HepG2 (cell line): ENCODE data around the gene SNRNP48. TPM values are rescaled to one million over a fixed set of nuclear protein-coding genes. Genes with fewer than 3 reads are reported as not detected.

ENCODE experiments used
- ETV5 ChIP-seq: IDR thresholded peaks from 2 replicates; pipeline ENCODE4 v1.6.1; 2018; ENCODE audit warnings: missing biosample characterization, missing genetic modification reagents, inconsistent platforms, borderline replicate concordance
- ETV6 ChIP-seq: sonication (generic); formaldehyde crosslinking; conservative IDR thresholded peaks from 2 replicates; pipeline ENCODE4 v1.4.0; 2020; ENCODE audit warnings: missing genetic modification reagents
- IKZF1 ChIP-seq: fragments of 450-650 bp; IDR thresholded peaks from 2 replicates; pipeline ENCODE4 v1.7.1; 2016
- ISL2 ChIP-seq: sonication (generic); formaldehyde crosslinking; IDR thresholded peaks from 2 replicates; pipeline ENCODE4 v1.5.0; 2020; ENCODE audit warnings: missing genetic modification reagents
- KDM5A ChIP-seq: fragments of 200-600 bp; sonication (generic); IDR thresholded peaks from 2 replicates; pipeline ENCODE4 v1.7.0; 2018; ENCODE audit warnings: antibody characterized with exemption, mild to moderate bottlenecking, low read length, borderline replicate concordance
- NR2F1 ChIP-seq, 2 experiments: fragments of 450-650 bp in 1 of 2; formaldehyde crosslinking in 1 of 2; IDR thresholded peaks; 2 replicates each; pipeline versions ENCODE4 v1.5.0 to v1.6.1; 2016 to 2020; ENCODE audit warnings: mild to moderate bottlenecking in 1 of 2, missing compliant biosample characterization in 1 of 2, missing genetic modification reagents in 1 of 2, moderate library complexity in 1 of 2
- RARA ChIP-seq: IDR thresholded peaks from 2 replicates; pipeline ENCODE4 v1.6.1; 2016; ENCODE audit warnings: missing genetic modification reagents, missing compliant biosample characterization
- RFX3 ChIP-seq: IDR thresholded peaks from 2 replicates; pipeline ENCODE4 v1.6.1; 2016; ENCODE audit warnings: missing biosample characterization, missing genetic modification reagents
- RFXANK ChIP-seq: IDR thresholded peaks from 2 replicates; pipeline ENCODE4 v1.6.1; 2016
- SMAD3 ChIP-seq: sonication (generic); formaldehyde crosslinking; IDR thresholded peaks from 2 replicates; pipeline ENCODE4 v1.4.0; 2020; ENCODE audit warnings: missing genetic modification reagents
- ZFP82 ChIP-seq: sonication (generic); formaldehyde crosslinking; IDR thresholded peaks from 2 replicates; pipeline ENCODE4 v1.5.1; 2020; ENCODE audit warnings: mild to moderate bottlenecking, missing genetic modification reagents, borderline replicate concordance
- ZNF260 ChIP-seq: sonication (generic); formaldehyde crosslinking; IDR thresholded peaks from 2 replicates; pipeline ENCODE4 v1.4.0; 2020; ENCODE audit warnings: missing genetic modification reagents, low read depth, mild to moderate bottlenecking, borderline replicate concordance
- ZNF263 ChIP-seq: sonication (generic); formaldehyde crosslinking; IDR thresholded peaks from 2 replicates; pipeline ENCODE4 v1.4.0; 2020; ENCODE audit warnings: missing genetic modification reagents
- ZNF33A ChIP-seq: sonication (generic); formaldehyde crosslinking; IDR thresholded peaks from 2 replicates; pipeline ENCODE4 v1.5.1; 2020; ENCODE audit warnings: missing genetic modification reagents, mild to moderate bottlenecking, moderate library complexity, borderline replicate concordance
- ZNF619 ChIP-seq: sonication (generic); formaldehyde crosslinking; IDR thresholded peaks from 2 replicates; pipeline ENCODE4 v1.4.0; 2020; ENCODE audit warnings: mild to moderate bottlenecking, missing genetic modification reagents
- ZNF747 ChIP-seq: sonication (generic); formaldehyde crosslinking; IDR thresholded peaks from 2 replicates; pipeline ENCODE4 v1.8.1; 2023; ENCODE audit warnings: missing genetic modification reagents, mild to moderate bottlenecking, borderline replicate concordance
- ZNF788 ChIP-seq: sonication (generic); formaldehyde crosslinking; IDR thresholded peaks from 2 replicates; pipeline ENCODE4 v1.5.0; 2020; ENCODE audit warnings: mild to moderate bottlenecking, missing genetic modification reagents, borderline replicate concordance
- polyA plus RNA-seq, 8 experiments: library from polyadenylated mRNA; depleted of rRNA in 3 of 8; stranded (reverse) in 7 of 8; unstranded in 1 of 8; fragments of >200 nt; fragmentation: Illumina TruSeq in 4 of 8; extraction: Trizol in 4 of 8; gene quantifications; 2 replicates each; pipeline versions ENCODE4 v1.2.1 to v1.2.3, GENCODE V29; 2011 to 2016; ENCODE audit warnings: low read depth in 4 of 8, missing spikeins in 1 of 8, mixed read lengths in 1 of 8; ENCODE audit not compliant: insufficient read depth in 1 of 8
- total RNA-seq, 5 experiments: library from RNA; depleted of rRNA; stranded (reverse); fragments of >200 nt; fragmentation: Illumina TruSeq; extraction: Trizol; gene quantifications; 2 replicates each; pipeline ENCODE4 v1.2.3, GENCODE V29; 2016; ENCODE audit warnings: low read depth in 1 of 5
- TF ChIP-seq, protein P1 (sequence below): IDR thresholded peaks from 2 replicates; pipeline ENCODE4 v1.6.1; 2016
- TF ChIP-seq, protein P2 (sequence below): sonication (generic); formaldehyde crosslinking; IDR thresholded peaks from 2 replicates; pipeline ENCODE4 v1.8.1; 2023; ENCODE audit warnings: mild to moderate bottlenecking, inconsistent platforms, moderate library complexity, missing genetic modification reagents, borderline replicate concordance
- TF ChIP-seq, protein P3 (sequence below): sonication (generic); formaldehyde crosslinking; IDR thresholded peaks from 2 replicates; pipeline ENCODE4 v1.4.0; 2020; ENCODE audit warnings: low read depth, missing genetic modification reagents
- TF ChIP-seq, protein P4 (sequence below): sonication (generic); formaldehyde crosslinking; IDR thresholded peaks from 2 replicates; pipeline ENCODE4 v1.9.0; 2021; ENCODE audit warnings: missing genetic modification reagents, mild to moderate bottlenecking, borderline replicate concordance

SNRNP48 gene
- total and polyA plus RNA-seq, 2 of the 13 experiments (the other 11 are each of a cell fraction or from before 2014, with no cell fraction given): 17.5 to 47.5 TPM

DNA sequence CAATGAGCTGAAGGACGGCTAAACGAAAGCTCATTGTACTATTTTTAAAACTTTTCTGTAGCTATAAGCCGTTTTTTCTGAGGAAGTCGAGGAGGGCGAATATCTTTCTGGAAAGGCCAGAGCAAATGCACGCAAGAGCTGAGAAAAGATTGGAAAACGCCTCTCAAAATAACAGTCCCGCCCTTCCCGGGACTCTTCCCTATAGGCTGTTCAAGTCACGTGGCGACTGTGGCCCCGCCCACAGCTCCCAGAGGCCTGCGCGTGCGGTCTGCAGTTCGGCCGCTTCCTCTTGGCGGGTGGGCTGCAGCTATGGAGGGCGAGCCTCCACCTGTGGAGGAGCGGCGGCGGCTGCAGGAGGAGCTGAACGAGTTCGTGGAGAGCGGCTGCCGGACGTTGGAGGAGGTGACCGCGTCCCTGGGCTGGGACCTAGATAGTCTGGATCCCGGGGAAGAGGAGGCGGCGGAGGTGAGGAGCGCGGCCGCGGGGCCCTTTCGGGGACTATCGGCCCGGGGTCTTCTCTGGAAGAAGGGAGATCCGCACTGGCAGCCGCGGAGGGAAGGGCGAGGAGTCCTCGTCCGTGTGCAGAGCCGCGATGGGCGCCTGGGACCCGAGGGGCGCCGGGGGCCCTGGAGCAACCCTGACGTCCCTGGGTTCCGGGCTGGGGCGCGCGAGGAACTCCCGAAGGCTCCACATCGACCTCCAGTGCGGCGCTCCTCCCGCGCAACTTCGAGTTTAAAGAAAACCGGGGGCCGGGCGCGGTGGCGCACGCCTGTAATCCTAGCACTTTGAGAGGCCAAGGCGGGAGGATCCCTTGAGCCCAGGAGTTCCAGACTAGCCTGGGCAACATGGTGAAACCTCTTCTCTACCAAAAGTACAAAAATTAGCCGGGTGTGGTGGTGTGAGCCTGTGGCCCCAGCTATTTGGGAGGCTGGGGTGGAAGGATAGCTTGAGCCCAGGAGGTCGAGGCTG, at the start of gene SNRNP48 (continued):
- no peak for TF ChIP-seq ZNF747 (CRISPR knock-in tag)
- TF ChIP-seq RARA (CRISPR knock-in tag): no peak
- TF ChIP-seq ETV5 (CRISPR knock-in tag): peak; percentile 66; the same call in 1 of the 2 replicates
- TF ChIP-seq IKZF1: no peak
- 0 out of 4 replicates have a peak, but pooled peaks of 1 of the 2 experiments have one; percentile 24 for TF ChIP-seq NR2F1 (CRISPR knock-in tag; IDR thresholded peaks at IDR 0.05)
- TF ChIP-seq ZNF33A (CRISPR knock-in tag): no peak; the same call in 1 of the 2 replicates
- TF ChIP-seq, protein P1, sequence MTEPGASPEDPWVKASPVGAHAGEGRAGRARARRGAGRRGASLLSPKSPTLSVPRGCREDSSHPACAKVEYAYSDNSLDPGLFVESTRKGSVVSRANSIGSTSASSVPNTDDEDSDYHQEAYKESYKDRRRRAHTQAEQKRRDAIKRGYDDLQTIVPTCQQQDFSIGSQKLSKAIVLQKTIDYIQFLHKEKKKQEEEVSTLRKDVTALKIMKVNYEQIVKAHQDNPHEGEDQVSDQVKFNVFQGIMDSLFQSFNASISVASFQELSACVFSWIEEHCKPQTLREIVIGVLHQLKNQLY: no peak
- TF ChIP-seq ZNF263 (CRISPR knock-in tag): 0 out of 2 replicates have a peak, but pooled peaks have one; percentile 21
- TF ChIP-seq ZNF260 (CRISPR knock-in tag): no peak
- TF ChIP-seq ZNF619: 0 out of 2 replicates have a peak, but pooled peaks have one; percentile 70
- peak; percentile 37; the same call in 1 of the 2 replicates for TF ChIP-seq ETV6
- TF ChIP-seq ZFP82 (CRISPR knock-in tag): peak; percentile 87; the same call in 1 of the 2 replicates
- TF ChIP-seq, protein P2, sequence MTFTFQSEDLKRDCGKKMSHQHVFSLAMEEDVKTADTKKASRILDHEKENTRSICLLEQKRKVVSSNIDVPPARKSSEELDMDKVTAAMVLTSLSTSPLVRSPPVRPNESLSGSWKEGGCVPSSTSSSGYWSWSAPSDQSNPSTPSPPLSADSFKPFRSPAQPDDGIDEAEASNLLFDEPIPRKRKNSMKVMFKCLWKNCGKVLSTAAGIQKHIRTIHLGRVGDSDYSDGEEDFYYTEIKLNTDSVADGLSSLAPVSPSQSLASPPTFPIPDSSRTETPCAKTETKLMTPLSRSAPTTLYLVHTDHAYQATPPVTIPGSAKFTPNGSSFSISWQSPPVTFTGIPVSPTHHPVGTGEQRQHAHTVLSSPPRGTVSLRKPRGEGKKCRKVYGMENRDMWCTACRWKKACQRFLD (CRISPR knock-in tag): peak; percentile 83; the same call in 1 of the 2 replicates
- TF ChIP-seq SMAD3: peak; percentile 60; the same call in 1 of the 2 replicates
- TF ChIP-seq, protein P3, sequence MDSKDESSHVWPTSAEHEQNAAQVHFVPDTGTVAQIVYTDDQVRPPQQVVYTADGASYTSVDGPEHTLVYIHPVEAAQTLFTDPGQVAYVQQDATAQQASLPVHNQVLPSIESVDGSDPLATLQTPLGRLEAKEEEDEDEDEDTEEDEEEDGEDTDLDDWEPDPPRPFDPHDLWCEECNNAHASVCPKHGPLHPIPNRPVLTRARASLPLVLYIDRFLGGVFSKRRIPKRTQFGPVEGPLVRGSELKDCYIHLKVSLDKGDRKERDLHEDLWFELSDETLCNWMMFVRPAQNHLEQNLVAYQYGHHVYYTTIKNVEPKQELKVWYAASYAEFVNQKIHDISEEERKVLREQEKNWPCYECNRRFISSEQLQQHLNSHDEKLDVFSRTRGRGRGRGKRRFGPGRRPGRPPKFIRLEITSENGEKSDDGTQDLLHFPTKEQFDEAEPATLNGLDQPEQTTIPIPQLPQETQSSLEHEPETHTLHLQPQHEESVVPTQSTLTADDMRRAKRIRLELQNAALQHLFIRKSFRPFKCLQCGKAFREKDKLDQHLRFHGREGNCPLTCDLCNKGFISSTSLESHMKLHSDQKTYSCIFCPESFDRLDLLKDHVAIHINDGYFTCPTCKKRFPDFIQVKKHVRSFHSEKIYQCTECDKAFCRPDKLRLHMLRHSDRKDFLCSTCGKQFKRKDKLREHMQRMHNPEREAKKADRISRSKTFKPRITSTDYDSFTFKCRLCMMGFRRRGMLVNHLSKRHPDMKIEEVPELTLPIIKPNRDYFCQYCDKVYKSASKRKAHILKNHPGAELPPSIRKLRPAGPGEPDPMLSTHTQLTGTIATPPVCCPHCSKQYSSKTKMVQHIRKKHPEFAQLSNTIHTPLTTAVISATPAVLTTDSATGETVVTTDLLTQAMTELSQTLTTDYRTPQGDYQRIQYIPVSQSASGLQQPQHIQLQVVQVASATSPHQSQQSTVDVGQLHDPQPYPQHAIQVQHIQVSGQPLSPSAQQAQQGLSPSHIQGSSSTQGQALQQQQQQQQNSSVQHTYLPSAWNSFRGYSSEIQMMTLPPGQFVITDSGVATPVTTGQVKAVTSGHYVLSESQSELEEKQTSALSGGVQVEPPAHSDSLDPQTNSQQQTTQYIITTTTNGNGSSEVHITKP (CRISPR knock-in tag): no peak
- no peak for TF ChIP-seq RFX3 (CRISPR knock-in tag)
- TF ChIP-seq RFXANK (CRISPR knock-in tag): 0 out of 2 replicates have a peak, but pooled peaks have one; percentile 45
- TF ChIP-seq ZNF788 (CRISPR knock-in tag): peak; percentile 42; the same call in 1 of the 2 replicates
- peak; percentile 51; the same call in 1 of the 2 replicates for TF ChIP-seq ISL2 (CRISPR knock-in tag)
- TF ChIP-seq, protein P4, sequence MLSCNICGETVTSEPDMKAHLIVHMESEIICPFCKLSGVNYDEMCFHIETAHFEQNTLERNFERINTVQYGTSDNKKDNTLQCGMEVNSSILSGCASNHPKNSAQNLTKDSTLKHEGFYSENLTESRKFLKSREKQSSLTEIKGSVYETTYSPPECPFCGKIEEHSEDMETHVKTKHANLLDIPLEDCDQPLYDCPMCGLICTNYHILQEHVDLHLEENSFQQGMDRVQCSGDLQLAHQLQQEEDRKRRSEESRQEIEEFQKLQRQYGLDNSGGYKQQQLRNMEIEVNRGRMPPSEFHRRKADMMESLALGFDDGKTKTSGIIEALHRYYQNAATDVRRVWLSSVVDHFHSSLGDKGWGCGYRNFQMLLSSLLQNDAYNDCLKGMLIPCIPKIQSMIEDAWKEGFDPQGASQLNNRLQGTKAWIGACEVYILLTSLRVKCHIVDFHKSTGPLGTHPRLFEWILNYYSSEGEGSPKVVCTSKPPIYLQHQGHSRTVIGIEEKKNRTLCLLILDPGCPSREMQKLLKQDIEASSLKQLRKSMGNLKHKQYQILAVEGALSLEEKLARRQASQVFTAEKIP (CRISPR knock-in tag): no peak
- TF ChIP-seq KDM5A: 0 out of 2 replicates have a peak, but pooled peaks have one; percentile 50
